Tongue (tissue), 2 donors: ENCODE measurements around the gene SOX4. TPM values are rescaled to one million over a fixed set of nuclear protein-coding genes. Genes with fewer than 3 reads are reported as not detected.
"Not testable (repeated sequence)": the region's sequence is repeated elsewhere in the genome, so short reads cannot be mapped to it uniquely, and the experiment has no call there.

Source experiments
- DNase-seq: peaks from one replicate; pipeline ENCODE4 v3.0.0-alpha.2; 2015
- total RNA-seq: library from RNA; depleted of rRNA; stranded (reverse); fragments of >200 nt; gene quantifications from one replicate; pipeline ENCODE4 v1.2.3, GENCODE V29; 2014

SOX4 gene
- total RNA-seq = 43.0 TPM

DNA sequence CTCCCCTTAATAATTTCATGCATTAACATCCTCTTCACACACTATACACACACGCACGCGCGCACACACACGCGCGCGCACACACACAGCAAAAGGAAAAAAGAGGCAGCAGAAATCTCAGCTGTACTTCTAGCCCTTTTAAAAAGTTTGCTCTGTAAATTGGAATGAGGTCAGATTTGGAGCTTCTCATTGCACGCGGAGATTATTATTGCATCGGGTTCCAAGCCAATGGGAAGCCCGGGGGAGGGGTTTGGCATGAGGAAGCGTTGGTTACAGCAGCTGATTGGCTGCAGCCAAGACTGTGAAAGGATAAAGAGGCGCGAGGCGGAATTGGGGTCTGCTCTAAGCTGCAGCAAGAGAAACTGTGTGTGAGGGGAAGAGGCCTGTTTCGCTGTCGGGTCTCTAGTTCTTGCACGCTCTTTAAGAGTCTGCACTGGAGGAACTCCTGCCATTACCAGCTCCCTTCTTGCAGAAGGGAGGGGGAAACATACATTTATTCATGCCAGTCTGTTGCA, at the start of gene SOX4:
SOX4 (plus strand) TSS at position 340 of the 515 bp plus-strand sequence. CDS start 784 bp downstream, outside the sequence.
- DNase-seq = peak; percentile 100

DNA sequence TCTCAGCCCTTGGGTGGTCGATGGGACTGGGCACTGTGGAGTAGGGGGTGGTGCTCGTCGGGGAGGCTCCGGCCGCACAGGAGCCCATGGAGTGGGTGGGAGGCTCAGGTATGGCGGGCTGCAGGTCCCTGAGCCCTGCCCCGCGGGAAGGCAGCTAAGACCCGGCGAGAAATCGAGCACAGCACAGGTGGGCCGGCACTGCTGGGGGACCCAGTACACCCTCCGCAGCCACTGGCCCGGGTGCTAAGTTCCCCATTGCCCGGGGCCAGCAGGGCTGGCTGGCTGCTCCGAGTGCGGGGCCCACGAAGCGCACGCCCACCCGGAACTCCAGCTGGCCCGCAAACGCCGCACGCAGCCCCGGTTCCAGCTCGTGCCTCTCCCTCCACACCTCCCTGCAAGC, 41.3 kb upstream of the SOX4 start:
- not testable (repeated sequence) for DNase-seq

DNA sequence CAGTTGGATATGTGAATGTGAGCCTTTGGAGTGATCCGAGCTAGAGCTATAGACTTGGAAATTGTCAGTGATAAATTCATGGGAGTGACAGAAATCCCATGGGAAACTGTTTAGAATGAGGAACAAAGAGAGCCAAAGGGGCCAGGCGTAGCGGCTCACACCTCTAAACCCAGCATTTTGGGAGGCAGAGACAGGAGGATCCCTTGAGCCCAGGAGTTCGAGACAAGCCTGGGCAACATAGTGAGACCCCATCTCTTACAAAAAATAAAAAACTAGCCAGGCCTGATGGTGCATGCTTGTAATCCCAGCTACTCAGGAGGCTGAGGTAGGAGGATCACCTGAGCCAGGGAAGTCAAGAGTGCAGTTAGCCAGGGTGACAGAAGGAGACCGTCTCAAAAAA, 39.3 kb upstream of the SOX4 start:
- no peak for DNase-seq

DNA sequence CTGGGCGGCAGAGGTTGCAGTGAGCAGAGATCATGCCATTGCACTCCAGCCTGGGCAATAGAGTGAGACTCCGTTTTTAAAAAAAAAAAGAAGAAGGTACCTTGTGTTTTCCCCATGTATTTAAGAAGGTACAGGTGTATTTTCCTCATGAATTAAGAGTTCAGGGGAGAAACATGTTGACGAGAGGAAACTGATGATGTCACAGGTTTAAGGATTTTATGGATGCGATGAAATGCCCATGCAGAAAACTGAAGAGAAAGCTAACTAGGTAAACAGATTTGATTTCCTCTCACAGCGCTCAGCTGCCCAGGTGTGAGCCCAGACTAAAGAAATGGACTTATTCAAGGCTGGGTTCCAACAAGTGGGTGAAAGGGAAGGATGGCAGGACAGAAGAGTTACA, 38.4 kb upstream of the SOX4 start:
- DNase-seq = no peak

DNA sequence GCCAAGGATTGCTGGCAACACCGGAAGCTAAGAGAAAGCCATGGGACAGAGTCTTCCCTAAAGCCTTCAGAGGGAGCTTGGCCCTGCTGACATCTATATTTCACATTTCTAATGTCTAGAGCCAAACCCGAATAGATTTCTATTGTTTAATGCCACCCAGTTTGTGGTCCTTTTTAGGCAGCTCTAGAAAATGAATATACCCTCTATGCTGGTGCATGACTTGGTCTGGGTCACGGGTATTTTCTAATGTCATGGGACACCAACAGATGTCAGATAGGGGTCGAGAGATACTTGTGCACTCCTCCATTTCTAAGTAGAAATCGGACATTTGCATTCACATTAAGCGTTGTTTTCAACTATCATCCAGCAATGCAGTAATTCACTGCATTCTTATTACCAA, 37.0 kb upstream of the SOX4 start:
- peak; percentile 58 for DNase-seq

DNA sequence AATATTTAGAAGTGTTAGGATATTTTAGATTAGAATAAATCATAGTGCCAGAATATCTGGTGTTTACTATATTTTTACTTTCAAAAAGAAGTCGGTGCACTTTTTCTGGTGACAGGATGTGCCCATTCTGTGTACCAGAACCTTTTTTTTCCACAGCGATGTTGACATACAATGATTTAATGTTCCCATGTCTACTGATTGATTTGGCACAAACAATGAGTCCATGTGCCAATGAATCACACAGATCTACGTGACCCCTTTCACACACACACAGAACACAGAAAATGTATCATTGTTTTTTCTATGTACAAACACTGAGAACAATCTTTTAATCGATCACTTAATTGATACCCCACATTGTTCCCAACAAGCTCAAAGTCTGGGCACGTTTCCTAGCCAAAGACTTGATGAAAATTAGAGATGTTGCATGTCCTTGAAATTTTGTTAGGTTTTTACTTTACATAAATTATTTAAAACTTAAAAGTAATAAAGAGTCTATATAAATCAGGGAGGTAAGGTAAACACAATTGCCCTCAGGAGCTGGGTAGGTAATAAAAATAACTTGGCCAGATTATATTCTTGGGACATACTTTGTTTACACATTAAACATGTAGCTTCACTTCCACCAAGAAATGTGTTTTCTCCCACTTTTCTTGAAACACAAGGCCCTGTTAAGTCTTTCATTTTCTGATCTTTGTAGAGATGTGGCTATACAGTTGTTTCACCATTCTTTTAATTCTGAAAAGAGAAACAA, 36.4 kb upstream of the SOX4 start:
- no peak for DNase-seq

DNA sequence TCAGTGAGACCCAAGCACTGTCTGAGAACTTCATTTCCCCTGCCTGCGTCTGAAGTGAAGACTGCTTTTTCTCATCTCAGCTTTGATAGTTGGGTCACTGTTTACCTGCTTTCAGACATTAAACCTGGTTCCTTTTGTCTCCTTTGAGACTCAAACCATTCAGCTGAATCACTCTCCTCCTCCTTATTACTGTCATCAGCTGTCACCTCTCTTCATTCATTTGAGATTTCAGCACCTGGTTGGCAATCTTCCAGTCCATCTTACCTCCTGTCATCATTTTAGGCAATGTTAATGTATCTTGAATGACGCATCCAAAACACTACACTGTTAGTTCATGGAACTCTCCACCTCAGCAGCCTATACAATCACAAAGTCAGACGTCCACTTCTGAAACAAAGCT, 34.3 kb upstream of the SOX4 start:
- peak; percentile 13 for DNase-seq

DNA sequence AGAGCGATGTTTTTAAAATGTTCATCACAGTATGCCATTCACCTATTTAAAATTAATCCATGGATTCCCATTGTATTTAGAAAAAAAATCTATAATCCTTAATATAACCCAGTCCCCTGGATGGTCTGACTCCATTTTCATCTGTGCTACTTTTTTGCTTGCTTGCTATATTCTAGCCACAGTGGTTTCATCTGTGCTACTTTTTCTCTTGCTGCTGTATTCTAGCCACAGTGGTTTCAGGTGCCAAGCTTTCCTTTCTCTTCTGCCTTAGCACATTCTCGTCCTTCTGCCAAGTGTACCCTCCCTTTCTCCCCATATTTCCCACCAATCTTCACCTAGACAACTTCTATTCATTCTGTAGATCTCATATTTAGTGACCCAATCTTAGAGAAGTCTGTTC, 33.3 kb upstream of the SOX4 start:
- DNase-seq = no peak

DNA sequence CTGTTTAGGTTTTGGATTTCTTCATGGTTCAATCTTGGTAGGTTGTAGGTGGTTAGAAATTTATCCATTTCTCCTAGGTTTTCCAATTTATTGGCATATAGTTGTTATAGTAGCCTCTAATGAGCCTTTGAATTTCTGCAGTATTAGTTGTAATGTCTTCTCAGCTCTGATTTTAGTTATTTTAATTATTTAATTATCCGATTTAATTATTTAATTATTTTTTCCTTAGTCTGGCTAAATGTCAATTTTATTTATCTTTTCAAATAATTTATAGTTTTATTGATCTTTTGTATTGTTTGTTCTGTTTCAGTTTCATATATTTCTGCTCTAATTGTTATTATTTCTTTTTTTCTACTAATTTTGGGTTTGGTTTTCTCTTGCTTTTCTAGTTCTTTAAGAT, 28.1 kb upstream of the SOX4 start:
- no peak for DNase-seq

DNA sequence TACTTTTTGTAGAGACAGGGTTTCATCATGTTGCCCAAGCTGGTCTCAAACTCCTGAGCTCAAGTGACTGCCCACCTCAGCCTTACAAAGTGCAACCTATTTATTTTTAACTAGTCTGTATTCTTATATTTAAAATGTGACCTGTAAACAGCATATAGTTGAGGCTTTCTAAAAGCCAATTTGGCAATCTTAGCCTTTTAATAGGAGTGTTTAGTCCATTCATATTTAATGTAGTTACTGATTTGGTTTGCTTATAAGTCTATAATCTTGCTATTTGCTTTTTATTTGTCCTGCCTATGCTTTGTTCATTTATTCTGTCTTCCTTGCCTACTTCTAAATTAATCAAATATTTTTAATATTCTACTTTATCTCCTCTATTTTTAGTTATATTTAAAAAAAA, 15.0 kb upstream of the SOX4 start:
- no peak for DNase-seq

DNA sequence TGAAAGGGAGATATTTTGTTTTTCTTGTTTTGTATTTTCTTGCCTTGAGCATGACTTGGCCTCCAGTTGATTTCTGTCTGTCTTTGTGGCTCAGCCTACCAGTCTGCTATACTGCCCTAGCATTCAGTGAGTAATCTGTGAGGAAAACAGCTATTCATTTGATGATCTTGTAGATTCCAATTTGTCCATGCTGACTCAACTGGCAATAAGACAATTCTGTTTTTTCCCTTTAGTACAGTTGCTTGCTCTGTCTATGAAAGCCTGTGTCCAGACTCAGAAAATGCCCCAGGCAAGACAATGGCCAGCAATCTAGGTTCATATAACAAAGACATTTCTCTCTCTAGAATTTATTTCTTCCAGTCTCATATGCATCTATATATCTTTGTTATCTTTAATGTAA, 10.9 kb upstream of the SOX4 start:
- no peak for DNase-seq

DNA sequence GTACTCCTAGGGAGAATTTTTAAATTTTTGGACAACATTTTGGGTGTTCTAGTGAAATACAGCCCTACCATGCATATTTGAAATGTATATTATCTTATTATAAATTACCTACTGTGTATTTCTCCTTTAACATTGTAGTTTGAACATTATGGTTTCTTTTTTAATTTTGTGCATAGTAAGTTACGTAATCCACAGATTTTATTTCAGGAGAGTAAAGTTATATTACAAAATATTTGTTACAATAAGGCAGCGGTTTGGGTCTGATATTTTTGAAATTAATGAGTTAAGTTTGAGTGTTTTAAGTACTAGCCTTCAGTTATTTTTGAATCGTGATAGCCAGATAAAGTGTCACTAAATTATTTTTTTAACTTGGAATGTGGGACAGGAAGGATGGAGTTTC, 7.3 kb upstream of the SOX4 start:
- no peak for DNase-seq

DNA sequence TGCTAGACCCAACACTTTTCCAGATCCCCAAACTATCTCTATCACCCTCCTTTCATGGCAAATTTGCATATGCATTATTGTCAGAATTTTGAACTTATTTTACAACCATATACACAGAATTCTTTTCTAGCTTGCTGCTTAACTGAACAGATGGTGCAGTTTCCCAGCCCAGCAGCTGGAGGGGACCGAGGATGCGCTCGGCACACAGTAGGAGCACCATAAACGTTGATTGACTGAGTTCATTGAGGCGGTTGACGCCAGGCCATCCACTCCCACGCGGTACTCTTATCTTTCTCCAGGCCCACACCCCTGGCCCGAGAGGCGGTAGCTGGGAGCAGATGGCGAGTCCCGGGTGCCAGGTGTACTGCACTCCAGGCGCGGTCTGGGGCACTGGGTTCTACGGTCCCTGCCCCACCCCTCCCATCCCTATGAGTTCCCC, 6.8 kb upstream of the SOX4 start:
- DNase-seq = no peak

DNA sequence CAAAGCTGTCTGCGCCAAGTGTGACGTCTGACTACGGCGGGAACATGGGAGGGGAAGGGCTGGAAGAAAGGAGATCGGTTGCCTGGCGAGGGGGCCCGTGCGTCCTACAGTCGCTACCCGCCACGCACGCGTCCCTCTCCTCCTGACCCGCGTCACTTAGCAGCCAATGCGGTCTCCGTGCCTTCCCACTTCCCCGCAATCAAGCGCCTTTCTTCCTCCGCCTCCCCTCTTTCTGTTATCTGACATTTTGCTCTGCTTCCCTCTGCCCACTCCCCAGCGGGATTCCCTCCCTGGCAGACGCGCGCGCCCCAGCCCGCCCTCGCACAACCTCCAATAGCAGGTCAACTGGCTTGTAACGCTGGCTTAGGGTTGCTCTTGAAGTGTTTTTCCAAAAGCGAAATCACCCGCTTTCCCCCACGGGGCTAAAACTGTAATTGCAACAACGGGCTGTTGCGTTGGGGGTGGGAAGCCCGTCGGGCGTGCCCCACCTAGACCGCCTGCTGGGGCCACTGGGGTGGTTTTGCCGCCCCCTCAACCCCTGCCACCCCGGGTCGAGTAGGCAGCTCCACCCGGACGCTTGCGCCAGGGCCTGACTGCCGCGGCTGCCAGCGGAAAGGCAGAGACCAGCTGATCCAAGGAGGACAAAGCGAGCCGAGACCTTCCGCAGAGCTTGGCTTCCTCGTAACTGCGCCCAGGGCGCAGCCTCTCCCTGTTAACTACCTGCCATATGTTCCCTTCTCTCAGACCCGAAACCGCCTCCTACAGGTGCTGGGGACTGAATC, 6.2 kb upstream of the SOX4 start:
- peak; percentile 93 for DNase-seq

DNA sequence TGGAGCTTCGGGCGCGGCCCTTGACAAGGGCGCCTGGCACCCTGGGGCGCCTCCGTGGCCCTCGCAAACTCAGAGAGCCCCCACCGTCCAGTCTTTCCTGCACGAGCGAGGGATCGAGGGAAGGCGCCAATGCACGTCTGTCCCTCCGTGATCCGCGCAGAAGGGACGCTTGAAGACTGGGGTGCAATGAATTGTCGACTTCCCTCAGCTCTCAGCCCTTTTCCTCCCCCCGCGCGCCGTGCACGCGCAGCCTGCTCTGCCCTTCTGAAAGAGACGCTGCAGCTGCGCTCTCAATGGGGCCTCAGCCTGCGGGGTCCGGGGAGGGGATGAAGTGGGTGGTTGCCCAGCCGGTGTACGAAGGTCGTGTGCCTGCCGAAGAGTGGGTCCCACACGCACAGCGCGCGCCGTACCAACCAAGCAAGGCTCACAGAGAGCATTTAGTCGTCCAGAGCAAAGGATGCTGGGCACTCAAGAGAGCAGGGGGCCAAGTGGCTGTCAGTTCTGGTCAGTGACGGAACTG, 5.5 kb upstream of the SOX4 start:
- peak; percentile 93 for DNase-seq

DNA sequence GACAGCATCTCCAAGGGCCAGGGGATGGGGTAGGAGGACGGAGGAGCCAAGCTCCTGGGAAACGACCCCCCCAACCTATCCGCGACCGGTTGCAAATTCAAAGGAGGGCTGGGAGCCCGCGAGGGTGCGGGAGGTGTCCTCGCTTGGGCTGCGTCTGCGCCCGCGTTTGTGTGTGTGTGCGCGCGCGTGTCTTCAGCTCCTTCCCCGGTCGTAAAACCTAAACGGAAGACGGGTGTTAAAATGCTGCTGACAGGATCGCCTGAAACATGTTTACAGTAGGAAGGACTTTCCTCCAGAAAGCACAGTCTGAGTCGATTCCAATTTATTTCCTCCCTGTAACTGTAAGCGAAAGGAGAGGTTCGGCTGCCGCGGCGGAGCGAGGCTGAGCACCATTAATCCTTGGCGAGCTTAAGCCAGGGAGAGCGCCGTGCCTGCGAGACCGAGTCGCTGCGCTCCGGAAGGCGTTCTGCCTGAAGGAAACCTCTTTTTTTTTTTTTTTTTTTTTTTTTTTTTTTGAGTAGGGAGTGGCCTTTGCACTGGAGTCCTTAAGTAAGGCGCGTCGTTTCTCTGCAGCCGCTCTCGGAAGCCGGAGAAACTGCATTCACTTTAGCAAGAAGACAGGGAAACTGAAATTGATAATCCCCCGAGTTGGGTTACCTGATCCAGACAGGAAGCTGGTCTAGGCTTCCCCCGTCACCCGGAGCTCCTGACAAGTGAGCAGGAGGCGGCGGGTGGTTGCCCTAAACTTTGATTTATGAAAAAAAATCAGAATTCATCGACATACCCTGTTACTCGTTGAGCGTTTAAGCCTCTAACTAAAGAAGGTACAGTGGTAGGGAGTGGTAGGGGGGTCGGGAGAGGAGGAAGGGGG, 4.8 kb upstream of the SOX4 start:
- DNase-seq = peak; percentile 94

DNA sequence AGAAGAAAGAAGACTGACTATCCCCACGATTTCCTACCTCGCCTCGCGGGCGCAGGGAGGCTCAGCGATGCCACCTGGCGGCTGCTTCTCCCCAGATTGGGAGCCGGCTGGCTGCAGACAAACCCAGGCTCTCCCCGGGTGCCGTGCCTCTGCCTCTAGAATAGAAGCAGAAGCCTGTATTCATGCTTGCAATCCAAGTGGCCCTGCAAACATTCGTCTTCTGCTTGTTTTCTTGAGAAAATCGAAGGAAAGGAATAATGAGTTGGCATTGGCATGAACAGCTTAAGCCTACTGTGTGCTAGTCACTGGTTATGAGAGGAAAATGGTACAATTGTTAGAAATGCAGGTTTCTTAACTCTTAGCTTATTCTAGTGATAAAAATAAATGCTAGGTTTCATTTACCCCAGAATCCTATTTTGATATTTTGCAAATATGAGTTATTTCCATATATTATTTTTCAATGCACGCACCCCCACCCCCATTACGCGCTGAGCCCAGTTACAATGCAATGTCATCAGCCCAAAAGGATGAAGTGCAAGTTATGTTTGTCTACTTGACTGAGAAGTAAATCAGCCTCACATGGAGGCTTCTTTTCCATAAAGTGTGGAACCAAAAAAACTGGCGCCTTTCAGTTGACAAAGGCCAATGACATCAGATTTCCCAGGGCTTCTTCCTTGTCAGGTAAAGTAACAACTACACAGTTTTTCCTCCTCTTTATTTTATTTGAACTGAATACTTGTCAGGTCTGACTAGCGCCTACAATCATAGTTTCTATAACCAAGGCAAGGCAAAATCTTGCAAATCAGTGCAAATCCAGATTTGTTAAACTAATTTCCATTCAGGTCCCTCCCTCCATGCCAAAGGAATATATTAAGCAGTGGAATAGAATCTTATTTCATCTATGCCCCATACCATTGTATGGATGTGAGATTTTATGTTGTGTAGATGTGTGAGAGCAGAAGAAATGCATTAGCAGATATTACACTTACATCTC, 3.9 kb upstream of the SOX4 start:
- DNase-seq = peak; percentile 97

DNA sequence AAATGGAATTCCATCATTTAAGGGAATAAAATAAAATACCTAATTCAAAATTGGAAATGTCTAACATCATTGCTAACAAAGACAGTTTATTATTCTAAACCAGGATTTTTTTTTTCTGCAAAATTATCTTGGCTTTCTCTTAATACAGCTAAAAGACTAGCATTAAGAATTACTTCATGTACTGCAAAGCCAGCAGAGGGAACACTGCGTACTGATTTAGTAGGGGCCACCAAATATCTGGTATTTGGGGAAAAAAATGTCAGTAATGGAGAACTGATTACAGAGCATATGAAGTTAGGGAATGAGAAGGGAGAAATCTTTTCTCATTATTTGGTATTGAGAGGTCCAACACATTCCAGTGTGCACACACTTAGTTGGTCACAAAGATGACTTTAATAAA, 3.2 kb upstream of the SOX4 start:
- DNase-seq = no peak

DNA sequence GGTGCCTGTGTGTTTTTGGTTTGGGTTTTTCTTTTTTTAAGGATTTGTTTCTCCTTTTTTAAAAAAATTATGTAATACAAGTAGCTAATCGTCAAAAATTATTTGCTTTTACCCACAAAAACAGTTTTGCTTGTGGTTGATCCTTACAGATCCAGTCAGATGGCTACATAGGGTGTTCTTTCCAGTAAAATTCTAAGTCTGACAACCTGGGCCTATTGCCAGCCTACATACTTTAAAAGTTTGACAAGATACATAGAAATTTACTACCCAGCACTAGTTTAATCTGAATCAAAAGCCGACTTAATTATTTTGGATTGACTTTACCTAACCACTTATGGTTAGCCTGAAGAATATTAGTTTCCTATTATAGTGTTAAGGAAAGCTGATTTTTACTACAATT, 2.1 kb upstream of the SOX4 start:
- DNase-seq = no peak

DNA sequence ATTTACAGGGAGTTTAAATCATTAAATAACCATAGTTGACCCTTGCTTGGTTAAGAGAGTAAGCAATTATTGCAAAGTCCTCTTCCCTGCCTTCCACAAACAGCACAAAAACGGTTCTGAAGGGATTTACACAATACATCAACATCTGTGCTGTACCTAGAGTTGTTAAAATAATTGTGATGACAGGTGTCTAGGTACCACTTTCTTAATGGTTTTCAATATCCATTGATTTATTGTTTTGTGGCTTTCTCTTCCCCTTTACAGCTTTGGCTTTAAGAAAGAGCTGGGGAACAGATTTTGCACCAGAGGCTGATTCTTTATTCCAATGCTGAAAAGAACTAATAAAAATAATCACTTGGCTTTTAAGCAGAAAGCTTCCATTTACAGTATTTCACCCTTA, 598 bp upstream of the SOX4 start:
- DNase-seq = no peak

DNA sequence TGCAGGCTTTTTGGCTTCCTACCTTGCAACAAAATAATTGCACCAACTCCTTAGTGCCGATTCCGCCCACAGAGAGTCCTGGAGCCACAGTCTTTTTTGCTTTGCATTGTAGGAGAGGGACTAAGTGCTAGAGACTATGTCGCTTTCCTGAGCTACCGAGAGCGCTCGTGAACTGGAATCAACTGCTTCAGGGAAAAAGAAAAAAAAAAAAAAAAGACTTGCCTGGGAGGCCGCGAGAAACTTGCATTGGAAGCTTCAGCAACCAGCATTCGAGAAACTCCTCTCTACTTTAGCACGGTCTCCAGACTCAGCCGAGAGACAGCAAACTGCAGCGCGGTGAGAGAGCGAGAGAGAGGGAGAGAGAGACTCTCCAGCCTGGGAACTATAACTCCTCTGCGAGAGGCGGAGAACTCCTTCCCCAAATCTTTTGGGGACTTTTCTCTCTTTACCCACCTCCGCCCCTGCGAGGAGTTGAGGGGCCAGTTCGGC, 420 bp downstream of the SOX4 start:
- no peak for DNase-seq
